ENCODE data around the gene OR10P1.

Gene OR10P1

DNA sequence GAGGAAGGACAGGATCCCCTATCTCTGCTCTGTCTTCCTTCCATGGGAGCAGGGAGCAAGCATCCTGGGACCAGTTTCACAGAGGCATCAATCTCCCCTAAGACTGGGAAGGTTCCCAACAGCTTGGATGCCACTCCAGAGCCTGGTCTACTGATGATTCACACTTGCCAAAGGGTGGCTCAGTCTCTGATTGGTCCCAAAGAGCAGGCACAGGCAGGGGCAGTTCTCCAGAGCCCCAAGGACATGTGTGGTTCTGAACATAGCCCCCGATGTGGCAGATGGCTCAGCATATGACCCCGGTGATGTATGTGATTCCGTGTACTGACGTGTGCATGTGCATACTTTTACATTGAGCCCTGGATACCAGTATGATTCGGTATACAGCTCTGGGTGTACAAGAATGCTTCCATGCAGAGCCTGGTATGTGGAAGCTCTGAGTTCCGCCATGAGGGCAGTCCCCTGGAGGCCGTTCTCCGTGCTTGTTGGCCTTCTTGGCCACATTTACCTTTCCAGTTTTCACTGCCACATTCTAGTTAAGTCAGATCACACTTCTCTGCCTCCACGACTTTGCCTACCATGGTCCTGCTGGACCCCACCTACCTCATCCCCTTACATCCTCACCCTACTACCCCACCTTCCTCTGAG, 49.8 kb downstream of the OR10P1 start:
- no peak for DNase-seq

Data from NCI-H524 (cell line).